ENCODE measurements around the gene ALDH7A1.
"Not testable (repeated sequence)": the region's sequence is repeated elsewhere in the genome, so short reads cannot be mapped to it uniquely, and the experiment has no call there.

The ALDH7A1 gene

GRCh38 chr5:126594748-126595485, at the start of gene ALDH7A1:
TSS of gene ALDH7A1 (minus strand) at chr5:126595219. CDS start at chr5:126595198, 21 bp downstream.
- peak within 1 kb of the TSS; percentile 4 to 88 (median 73) for H3K27ac ChIP-seq
- H3K4me3 ChIP-seq: peak within 1 kb of the TSS; percentile 36 to 63 (median 57)

GRCh38 chr5:126641387-126641786, 46.4 kb upstream of the ALDH7A1 start:
- Histone ChIP-seq H3K27ac (no peak overlapping the region), H3K4me3 (no peak overlapping the region)

DNA sequence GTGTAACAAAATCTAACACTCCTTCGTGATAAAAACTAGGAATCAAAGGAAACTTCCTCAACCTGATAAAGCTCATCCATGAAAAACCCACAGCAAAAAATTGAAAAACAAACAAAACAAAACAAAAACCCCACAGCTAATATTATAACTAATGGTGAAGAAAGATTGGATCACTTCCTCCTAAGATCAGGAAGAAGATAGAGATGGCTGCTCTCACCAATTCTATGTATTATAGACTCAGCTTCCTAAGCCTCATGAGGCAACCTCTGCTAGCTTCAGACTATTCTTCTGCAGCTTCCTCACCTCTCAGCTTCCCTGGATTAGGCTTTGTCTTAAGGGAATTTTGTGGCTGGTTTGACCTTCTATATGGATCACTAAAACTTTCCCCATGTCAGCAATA, 45.8 kb upstream of the ALDH7A1 start:
- Histone ChIP-seq H3K4me3 (no peak overlapping the region), H3K27ac (no peak overlapping the region)

GRCh38 chr5:126636956-126637355, 41.9 kb upstream of the ALDH7A1 start:
- Histone ChIP-seq H3K4me3 (no peak overlapping the region), H3K27ac (no peak overlapping the region)

GRCh38 chr5:126635585-126635984, 40.6 kb upstream of the ALDH7A1 start:
- Histone ChIP-seq H3K27ac (no peak overlapping the region), H3K4me3 (no peak overlapping the region)

GRCh38 chr5:126633552-126633951, 38.5 kb upstream of the ALDH7A1 start:
- H3K27ac ChIP-seq: no peak overlapping the region
- no peak overlapping the region for H3K4me3 ChIP-seq

GRCh38 chr5:126631920-126632319, 36.9 kb upstream of the ALDH7A1 start:
- no peak overlapping the region for H3K27ac ChIP-seq

GRCh38 chr5:126628102-126628501, 33.1 kb upstream of the ALDH7A1 start:
- no peak overlapping the region for H3K4me3 ChIP-seq

More at GRCh38 chr5:126631920-126632319, 36.9 kb upstream of the ALDH7A1 start:
- no peak overlapping the region for H3K4me3 ChIP-seq

DNA sequence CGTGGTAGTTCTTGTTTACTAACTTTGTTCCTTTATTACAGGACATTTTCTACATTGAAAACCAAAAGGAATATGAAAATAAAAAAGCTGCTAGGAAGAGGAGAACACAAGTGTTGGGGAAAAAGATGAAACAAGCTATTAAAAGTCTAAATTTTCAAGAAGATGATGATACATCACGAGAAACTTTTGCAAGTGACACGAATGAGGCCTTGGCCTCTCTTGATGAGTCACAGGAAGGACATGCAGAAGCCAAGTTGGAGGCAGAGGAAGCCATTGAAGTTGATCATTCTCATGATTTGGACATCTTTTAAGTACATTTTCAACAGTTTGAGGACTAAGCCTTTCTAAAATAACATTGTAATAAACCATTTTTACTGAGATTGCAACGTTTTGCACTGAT, 29.5 kb upstream of the ALDH7A1 start:
- peak overlapping the region in 4 of 21 experiments; percentile 21 to 56 (median 47) for H3K27ac ChIP-seq
- no peak overlapping the region for H3K4me3 ChIP-seq

More at GRCh38 chr5:126628102-126628501, 33.1 kb upstream of the ALDH7A1 start:
- no peak overlapping the region for H3K27ac ChIP-seq

DNA sequence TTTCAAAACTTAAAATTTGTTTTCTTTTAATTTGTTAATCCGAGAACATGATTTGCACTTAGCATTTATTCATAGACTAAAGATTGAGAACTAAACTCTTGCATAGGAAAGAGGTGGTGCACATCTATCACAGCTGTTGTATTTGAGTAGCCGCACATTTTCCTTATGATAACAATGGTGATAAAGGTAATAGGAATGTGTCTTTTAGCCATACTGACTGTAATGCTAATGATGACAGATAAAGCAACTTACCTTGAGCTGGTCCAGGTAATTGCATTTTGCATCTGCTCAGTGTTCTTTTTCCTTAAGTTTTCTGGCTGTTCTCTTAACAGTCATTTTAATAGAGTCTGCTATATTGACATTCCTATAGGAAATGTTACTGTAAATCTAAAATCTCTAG, 24.8 kb upstream of the ALDH7A1 start:
- H3K27ac ChIP-seq: no peak overlapping the region
- H3K4me3 ChIP-seq: no peak overlapping the region

DNA sequence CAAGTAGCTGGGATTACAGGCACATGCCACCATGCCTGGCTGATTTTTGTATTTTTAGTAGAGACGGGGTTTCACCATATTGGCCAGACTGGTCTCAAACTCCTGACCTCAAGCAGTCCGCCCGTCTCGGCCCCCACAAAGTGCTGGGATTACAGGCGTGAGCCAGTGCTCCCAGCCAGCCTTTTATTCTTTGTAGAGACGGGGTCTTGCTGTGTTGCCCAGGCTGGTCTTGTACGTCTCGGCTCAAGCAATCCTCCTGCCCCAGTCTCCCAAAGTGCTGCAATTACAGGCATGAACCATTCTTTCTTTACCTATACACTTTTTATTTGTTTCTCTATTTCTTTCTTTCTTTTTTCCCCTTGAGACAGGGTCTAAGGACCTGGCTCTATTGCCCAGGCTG, 22.6 kb upstream of the ALDH7A1 start:
- not testable (repeated sequence) for H3K4me3 ChIP-seq, H3K27ac ChIP-seq

DNA sequence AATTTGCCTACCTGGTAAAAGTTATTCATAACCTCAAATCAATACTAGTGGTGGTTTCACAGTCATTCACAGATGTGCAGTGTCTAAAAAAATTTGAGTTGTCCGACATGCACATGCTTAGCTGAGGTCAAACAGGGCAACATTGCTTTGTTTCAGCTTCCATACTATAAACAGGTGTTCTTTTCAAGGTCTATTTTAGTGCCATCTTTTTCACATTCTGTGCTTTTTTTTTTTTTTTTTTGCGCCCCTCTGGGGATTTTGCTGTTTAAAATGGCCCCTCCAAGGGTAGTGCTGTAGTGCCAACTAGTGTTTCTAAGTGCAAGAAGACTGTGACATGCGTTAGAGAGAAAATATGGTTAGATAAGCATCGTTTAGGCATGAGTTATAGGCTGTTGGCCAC, 20.3 kb upstream of the ALDH7A1 start:
- Histone ChIP-seq H3K4me3 (no peak overlapping the region), H3K27ac (no peak overlapping the region)

DNA sequence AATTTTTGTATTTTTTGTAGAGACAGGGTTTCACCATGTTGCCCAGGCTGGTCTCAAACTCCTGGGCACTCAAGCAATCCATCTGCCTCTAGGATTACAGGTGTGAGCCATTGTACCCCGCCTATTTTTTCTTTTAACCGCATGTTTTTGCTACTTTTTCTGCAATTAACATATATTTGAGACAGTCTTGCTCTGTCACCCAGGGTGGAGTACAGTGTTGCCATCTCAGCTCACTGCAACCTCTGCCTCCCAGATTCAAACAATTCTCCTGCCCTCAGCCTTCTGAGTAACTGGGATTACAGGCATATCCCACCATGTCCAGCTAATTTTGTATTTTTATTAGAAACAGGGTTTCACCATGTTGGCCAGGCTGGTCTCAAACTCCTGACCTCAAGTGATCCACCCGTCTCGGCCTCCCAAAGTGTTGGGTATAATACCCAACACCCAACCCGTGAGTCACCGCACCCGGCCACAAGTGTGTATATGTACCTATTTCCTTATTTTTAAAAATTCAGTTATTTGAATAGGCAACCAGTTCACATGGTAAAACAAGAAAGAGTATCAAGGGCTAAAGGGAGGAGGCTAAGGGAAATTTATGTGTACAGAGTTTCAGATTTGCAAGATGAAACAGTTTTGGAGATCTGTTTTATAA, 19.0 kb upstream of the ALDH7A1 start:
- Histone ChIP-seq H3K4me3 (no peak overlapping the region), H3K27ac (no peak overlapping the region)

GRCh38 chr5:126610616-126611015, 15.6 kb upstream of the ALDH7A1 start:
- Histone ChIP-seq H3K27ac (no peak overlapping the region), H3K4me3 (no peak overlapping the region)

GRCh38 chr5:126610160-126610559, 15.1 kb upstream of the ALDH7A1 start:
- Histone ChIP-seq H3K4me3 (no peak overlapping the region), H3K27ac (no peak overlapping the region)

- no peak overlapping the region for H3K4me3 ChIP-seq
- H3K27ac ChIP-seq: no peak overlapping the region
These were observed 10.5 kb upstream of the ALDH7A1 start for GRCh38 chr5:126605525-126605924.

DNA sequence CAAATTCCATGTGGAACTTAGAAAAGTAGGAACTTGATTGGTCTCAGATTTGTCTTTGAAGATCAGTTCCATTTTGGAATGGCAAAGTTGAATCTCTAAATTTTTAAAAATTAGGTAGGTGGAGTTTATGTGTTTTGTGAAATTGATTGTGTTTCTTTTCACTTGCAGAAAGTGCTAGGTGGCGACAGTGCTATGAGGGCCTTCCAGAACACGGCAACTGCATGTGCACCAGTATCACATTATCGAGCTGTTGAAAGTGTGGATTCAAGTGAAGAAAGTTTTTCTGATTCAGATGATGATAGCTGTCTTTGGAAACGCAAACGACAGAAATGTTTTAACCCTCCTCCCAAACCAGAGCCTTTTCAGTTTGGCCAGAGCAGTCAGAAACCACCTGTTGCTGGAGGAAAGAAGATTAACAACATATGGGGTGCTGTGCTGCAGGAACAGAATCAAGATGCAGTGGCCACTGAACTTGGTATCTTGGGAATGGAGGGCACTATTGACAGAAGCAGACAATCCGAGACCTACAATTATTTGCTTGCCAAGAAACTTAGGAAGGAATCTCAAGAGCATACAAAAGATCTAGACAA, 8.5 kb upstream of the ALDH7A1 start:
- no peak overlapping the region for H3K27ac ChIP-seq
- H3K4me3 ChIP-seq: no peak overlapping the region

- H3K27ac ChIP-seq: peak within 1 kb of the TSS; percentile 67 to 97 (median 90)
These were observed 5.9 kb upstream of the ALDH7A1 start, which contains the start of gene PHAX for GRCh38 chr5:126600631-126601511. TSS of gene PHAX (plus strand) at chr5:126600947. CDS start at chr5:126600963, 16 bp downstream.

GRCh38 chr5:126599971-126600630, 5.1 kb upstream of the ALDH7A1 start:
- H3K27ac ChIP-seq: peak overlapping the region in 19 of 21 experiments; percentile 10 to 97 (median 90)
- peak overlapping the region in 4 of 7 experiments; percentile 77 to 100 (median 96) for H3K4me3 ChIP-seq

More at GRCh38 chr5:126600631-126601511, 5.9 kb upstream of the ALDH7A1 start, which contains the start of gene PHAX:
- peak within 1 kb of the TSS; percentile 77 to 100 (median 97) for H3K4me3 ChIP-seq

Data from skin epidermis (tissue), 12 donors.